LoVo (cell line): Measurements from ENCODE around the gene RABGAP1L.
A peak's percentile ranks its signal among the peaks of the same experiment; 100 is the strongest.
"Not testable (repeated sequence)": the region's sequence is repeated elsewhere in the genome, so short reads cannot be mapped to it uniquely, and the experiment has no call there.

Experiments
- DNase-seq: peaks from one replicate; pipeline ENCODE4 v3.0.0-alpha.2; 2016; ENCODE audit warnings: low spot score

Gene RABGAP1L

DNA sequence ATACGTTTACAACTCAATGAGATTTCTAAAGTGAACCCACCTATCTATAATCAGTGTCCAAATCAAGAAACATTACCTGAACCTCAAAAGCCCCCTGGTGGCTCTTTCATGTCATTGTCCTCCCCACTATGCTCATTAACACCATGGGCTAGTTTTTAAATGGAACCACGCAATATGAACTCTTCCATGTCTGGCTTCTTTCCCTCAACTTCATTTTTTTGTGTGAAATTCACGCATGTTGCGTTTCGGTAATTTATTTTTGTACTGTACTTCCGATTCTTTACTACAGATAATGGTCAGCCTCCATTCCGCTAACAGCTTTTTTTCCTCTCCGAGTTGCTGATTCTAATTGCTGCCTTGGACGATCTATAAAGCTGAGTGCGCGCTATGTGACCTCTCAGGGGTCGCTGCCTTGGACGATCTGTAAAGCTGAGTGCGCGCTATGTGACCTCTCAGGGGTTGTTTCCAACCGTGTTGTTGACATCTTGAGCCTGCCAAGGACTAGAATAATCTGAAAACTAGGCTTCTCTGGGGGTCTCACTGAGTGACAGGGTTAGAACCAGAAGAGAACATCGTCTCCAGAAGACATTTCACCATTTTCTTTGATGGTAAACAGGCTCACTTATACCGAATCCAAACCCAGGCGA, 839.4 kb downstream of the RABGAP1L start:
- DNase-seq, result peak; percentile 79

GRCh38 chr1:174999216-174999935, 840.1 kb downstream of the RABGAP1L start:
- DNase-seq, result peak; percentile 96

DNA sequence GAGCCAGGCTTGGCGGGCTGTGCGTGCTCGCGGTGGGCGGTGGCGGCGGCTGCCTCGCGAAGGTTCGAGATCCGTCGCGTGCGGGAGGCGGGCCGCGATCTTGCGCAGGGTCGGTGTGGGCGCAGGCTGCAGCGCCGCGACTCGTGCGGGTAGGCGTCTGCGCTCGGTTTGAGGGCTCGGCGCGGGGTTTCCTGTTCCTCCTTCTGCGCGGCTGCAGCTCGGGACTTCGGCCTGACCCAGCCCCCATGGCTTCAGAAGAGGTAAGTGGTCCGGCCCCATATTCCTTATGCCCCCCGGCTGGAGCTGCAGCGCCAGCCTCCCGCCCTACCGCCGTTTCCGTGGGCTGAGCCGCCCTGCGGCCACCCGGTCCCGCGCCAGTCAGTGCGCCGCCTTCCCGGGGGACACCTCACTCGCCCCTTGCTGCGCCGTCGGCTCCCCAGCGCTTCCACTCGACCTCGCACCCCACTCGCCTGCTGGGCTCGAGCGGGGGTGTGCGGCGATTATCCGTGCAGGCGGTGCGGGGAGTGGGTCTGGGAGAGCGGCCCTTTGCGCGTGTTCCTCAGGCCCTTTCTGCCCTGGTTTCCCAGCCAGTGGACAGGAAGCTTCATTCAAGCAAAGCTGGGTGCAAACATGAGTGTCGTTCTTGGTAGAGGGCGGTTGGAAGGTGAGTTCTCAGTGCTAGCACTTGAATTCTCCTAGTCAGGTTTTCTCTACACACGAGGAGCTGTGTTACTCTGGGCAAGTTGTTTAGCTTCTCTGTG, 840.8 kb downstream of the RABGAP1L start, which contains the start of gene CACYBP:
CACYBP (plus strand) TSS at position 12 of the 761 bp plus-strand sequence; CDS start at position 246, 234 bp downstream.
- DNase-seq, result peak; percentile 11

- DNase-seq, result peak; percentile 14
Measured at GRCh38 chr1:175000697-175001187, 841.4 kb downstream of the RABGAP1L start.

- no peak for DNase-seq
Measured at GRCh38 chr1:175002910-175003517, 843.7 kb downstream of the RABGAP1L start.

DNA sequence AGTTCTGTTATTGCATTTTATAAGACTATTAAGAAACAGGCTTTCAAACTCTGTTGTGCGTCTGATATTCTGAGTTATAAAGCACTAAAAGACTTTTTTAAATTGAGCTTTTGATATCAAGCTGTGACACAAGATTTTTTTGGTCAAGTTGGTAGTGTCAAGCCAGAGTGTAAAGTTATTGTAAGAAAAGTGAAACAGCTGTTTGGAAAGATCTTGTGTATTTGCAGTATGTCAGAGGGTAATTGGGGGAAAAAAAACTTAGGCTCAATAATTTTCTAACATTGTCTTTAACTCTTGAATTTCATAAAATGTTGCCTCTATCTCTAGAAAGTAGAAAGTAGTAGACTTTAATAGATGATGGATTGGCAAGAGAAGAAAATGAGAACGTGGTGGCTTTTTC, 844.2 kb downstream of the RABGAP1L start:
- DNase-seq, result no peak

DNA sequence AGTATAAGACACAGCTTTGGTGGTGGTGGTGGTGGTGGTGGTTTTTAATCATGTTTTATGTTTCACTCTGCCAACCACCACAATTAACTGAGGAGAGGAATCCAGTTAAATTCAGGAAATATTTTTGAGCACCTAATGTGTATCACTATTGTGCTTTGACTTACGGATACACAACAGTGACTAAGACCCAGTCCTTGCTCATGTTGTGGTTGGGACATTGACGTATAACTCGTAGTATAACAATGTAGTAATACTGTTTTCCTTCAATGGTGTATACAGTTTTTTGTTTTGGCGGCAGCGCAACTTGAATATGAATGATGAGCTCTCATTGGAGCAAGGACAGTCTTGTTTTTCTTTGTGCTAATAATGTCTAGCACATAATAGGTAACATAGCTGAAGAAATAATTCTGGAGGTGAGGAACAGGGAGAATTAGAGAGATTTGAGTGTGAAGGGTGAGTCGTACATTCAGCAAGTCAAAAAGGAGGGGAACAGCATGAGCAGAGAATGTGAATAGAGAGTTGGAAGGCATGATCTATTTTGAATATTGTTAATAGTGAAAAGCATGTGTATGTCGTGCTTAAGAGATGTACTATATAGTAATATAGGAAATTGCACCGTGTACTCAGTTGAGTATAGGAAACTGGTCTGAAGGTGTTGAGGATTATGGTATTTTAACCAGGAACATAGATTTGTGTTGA, 845.9 kb downstream of the RABGAP1L start:
- DNase-seq, result no peak

- no peak for DNase-seq
Measured at GRCh38 chr1:175009532-175009931, 850.2 kb downstream of the RABGAP1L start.

DNA sequence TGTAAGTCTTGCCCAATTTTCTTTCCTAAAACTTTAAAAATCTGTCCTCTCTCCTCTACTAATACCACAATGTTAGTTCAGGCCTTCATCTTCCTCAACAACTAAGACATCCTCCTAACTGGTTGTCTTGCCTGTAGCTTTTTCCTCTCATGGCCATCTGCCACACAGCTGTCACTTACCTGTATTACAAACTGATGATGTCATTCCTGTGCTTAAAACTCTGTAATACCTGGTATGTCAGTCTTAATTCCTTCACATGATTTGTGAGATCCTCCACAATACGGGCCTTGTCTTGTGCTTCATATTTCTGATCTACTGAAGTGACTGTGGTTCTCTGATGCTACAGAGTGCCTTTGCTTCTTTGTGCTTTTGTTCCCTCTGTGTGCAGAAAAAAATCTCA, 854.1 kb downstream of the RABGAP1L start:
- DNase-seq, result no peak

GRCh38 chr1:175015243-175015642, 855.9 kb downstream of the RABGAP1L start:
- DNase-seq, result no peak

DNA sequence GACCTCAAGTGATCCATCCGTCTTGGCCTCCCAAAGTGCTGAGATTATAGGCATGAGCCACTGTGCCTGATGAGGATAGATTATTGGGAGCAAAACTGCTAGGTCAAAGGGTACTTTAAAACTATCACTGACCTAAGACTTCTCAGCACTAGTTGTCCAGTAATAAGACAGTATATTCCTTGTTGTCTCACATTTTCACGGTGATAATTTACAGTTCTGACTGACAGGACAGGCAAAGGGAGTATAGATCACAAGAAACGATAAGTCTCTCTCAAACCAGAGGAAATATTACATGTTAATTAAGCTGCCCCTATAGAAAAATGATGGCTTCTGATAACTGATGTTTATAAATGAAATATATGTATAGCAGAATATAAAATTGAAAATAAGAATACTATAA, 860.2 kb downstream of the RABGAP1L start:
- no peak for DNase-seq

- DNase-seq, result peak; percentile 99
Measured at GRCh38 chr1:175023043-175023921, 864.0 kb downstream of the RABGAP1L start, which contains the start of gene MRPS14. Gene MRPS14, minus strand, starts transcription at chr1:175023425. Its CDS starts 17 bp downstream, at chr1:175023408.

- DNase-seq, result not testable (repeated sequence)
Measured at GRCh38 chr1:175023922-175024242, 864.6 kb downstream of the RABGAP1L start.

GRCh38 chr1:175024773-175025172, 865.5 kb downstream of the RABGAP1L start:
- no peak for DNase-seq

DNA sequence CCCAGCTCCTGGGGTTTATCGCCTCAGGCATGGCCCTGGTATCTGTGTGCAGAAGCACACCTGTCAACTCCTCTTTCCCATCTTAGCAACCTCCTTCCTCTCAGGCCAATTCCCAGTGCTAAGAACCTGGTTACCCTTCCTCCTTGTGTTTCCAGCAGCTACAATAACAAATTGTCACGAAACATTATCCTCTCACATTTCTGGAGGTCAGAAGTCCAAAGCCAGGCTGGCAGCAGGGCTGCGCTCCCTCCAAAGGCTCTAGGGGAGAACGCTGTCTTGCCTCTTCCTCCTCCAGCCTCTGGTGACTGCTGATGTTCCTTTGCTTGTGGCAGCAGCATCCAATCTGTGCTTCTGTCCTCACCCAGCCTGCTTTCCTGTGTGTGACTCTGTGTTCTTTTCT, 874.6 kb downstream of the RABGAP1L start:
- no peak for DNase-seq

- DNase-seq, result no peak
Measured at GRCh38 chr1:175034775-175035174, 875.5 kb downstream of the RABGAP1L start.

- DNase-seq, result no peak
Measured at GRCh38 chr1:175035865-175036264, 876.5 kb downstream of the RABGAP1L start.

DNA sequence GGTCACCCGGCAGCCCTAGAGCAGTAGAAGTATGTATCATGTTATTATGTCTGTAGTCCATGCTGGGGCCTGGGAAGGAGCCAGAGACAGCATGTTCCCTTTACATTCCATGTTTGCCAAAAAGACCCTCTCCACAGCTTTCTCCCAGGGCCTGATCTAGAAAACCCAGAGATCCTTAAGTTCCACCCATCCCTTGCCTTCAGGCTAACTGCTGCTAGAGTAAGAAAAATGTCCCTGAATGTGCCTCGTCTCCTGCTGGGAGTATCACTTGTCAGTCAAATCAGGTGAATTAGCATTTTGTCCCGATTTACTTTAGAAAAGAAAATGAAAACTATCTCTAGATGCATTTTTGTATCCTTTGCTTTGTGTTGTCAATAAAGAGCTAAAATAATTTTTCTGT, 877.2 kb downstream of the RABGAP1L start:
- no peak for DNase-seq

DNA sequence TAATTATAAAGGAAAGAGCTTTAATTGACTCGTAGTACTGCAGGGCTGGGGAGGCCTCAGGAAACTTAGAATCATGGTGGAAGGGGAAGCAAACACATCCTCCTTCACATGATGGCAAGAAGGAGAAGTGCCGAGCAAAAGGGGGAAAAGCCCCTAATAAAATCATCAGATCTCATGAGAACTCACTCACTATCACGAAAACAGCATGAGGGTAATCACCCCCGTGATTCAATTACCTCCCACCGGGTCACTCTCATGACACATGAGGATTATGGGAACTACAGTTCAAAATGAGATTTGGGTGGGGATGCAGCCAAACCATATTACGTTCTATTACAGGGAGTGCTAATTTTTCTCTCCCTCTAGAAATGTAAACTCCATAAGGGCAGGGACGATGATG, 878.1 kb downstream of the RABGAP1L start:
- no peak for DNase-seq

- no peak for DNase-seq
Measured at GRCh38 chr1:175040324-175040879, 881.1 kb downstream of the RABGAP1L start.
